GM12865 (cell line): ENCODE measurements around the gene RYR1.

Experiments
- DNase-seq: peaks from one replicate; pipeline ENCODE4 v3.0.0; 2010; ENCODE audit warnings: low read depth
- H3K4me3 ChIP-seq: 2 replicates; pipeline ENCODE4 v1.5.1; 2011; ENCODE audit warnings: mild to moderate bottlenecking, low read depth, low read length, control low read depth
- TF ChIP-seq, protein P1 (sequence below): IDR thresholded peaks from 2 replicates; pipeline ENCODE4 v1.5.1; 2011; ENCODE audit warnings: low read length, control low read depth, low read depth, inconsistent platforms; ENCODE audit not compliant: insufficient read depth; ENCODE audit errors: missing control alignments

The RYR1 gene

DNA sequence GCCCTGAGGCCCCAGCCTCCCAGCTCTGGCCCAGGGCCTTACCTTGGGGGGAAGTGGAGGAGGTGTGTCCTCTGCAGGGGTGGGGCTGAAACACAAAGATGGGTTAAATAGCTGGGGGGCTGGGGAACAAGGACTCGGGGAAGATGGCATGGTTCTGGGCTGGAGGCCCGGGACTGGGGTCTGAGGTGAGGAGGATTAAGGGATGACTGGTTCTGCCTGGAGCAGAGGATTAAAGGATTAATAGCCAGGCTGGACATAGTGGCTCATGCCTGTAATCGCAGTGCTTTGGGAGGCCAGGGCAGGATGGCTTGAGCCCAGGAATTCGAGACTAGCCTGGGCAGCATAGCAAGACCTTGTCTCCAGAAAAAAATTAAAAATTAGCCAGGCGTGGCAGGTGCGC, 172.6 kb downstream of the RYR1 start:
- TF ChIP-seq, protein P1, sequence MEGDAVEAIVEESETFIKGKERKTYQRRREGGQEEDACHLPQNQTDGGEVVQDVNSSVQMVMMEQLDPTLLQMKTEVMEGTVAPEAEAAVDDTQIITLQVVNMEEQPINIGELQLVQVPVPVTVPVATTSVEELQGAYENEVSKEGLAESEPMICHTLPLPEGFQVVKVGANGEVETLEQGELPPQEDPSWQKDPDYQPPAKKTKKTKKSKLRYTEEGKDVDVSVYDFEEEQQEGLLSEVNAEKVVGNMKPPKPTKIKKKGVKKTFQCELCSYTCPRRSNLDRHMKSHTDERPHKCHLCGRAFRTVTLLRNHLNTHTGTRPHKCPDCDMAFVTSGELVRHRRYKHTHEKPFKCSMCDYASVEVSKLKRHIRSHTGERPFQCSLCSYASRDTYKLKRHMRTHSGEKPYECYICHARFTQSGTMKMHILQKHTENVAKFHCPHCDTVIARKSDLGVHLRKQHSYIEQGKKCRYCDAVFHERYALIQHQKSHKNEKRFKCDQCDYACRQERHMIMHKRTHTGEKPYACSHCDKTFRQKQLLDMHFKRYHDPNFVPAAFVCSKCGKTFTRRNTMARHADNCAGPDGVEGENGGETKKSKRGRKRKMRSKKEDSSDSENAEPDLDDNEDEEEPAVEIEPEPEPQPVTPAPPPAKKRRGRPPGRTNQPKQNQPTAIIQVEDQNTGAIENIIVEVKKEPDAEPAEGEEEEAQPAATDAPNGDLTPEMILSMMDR: no peak
- no peak overlapping the region for H3K4me3 ChIP-seq
- DNase-seq: no peak

DNA sequence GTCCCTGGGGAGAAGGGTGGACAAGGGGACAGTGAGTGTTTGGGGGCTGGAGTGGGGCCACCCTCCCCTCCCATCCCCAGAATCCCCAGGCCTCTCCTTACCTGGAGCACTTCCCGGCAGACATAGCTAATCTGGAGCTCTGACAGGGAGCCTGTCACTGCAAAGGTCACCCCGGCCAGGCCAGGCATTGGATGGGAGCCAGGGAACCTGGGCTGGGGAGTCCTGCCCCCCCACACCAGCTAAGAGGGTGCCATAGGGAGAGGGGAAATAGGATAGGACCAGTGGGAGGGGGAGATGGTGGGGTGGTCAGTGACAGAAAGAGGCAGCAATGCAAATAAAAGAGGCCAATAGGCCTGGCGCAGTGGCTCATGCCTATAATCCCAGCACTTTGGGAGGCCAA, 180.8 kb downstream of the RYR1 start:
- DNase-seq: no peak
- TF ChIP-seq, protein P1: no peak
- H3K4me3 ChIP-seq: no peak overlapping the region

DNA sequence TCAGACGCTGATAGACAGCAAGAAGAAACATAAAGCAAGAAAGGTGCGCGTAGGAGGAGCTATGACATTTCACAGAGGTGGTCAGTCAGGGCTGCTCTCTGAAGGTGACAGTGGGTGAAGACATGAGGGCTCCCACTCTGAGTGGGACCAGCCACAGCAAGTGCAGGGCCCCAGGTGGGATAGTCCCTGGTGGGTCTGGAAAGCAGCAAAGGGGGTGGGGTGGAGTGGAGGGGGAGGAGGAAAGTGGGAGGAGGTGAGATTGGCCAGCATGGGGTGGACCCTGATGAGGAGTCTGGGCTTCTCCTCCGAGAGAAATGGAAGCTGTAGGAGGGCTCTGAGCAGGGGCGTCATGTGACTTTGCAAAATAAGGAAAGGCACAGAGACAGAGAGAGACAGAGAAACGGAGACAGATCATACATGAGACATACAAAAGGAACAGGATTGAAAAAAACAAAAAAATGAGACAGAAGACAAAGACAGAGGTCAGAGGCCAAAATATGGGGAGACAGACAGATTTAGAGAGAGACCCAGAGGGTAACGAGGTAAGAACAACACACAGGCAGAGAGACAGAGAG, 181.6 kb downstream of the RYR1 start:
- DNase-seq: no peak
- H3K4me3 ChIP-seq: peak overlapping the region; percentile 75
- TF ChIP-seq, protein P1: no peak

DNA sequence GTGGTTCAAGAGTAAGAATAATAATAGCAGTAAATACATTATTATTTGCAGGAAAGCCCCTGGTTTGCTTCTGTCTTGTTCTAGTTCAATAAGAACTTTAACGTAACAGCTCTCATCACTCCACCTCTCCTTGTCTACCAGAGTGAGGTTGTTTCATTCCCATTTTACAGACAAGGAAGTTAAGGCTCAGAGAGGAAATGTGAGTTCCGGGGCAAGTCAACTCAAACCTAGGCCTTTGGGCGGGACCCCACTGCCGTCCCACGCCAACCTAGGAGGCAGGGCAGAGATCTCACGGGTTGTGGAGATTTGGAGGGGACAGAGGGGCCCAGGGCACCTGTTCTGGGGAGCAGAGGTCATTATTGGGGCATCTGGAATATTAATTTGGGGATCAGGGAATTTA, 182.8 kb downstream of the RYR1 start:
- peak; percentile 63 for DNase-seq
- TF ChIP-seq, protein P1: no peak
- H3K4me3 ChIP-seq: peak overlapping the region; percentile 75

DNA sequence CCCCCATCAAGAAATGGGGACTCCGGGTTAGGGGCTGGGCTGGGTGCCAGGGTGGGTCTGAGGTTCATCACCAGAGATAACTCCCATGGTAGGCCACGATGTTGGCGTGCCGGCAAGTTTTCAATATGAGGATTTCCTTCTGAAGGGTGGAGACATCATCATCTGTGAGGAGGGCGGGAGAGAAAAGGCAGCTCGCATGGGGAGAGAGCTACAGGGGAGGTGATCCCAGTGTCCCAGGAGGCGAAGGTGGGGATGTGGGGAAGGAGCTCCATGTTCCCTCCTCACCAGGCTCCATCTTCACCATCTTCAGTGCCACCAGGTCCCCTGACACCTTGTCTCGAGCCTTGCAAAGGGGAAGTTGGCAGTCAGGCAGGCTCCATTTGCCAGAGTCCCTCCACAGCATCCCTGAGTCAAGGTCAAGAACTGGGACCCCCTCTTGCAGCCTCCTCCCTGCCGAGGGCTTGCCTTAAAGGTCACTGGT, 183.8 kb downstream of the RYR1 start:
- H3K4me3 ChIP-seq: peak overlapping the region; percentile 75
- DNase-seq: peak; percentile 51

DNA sequence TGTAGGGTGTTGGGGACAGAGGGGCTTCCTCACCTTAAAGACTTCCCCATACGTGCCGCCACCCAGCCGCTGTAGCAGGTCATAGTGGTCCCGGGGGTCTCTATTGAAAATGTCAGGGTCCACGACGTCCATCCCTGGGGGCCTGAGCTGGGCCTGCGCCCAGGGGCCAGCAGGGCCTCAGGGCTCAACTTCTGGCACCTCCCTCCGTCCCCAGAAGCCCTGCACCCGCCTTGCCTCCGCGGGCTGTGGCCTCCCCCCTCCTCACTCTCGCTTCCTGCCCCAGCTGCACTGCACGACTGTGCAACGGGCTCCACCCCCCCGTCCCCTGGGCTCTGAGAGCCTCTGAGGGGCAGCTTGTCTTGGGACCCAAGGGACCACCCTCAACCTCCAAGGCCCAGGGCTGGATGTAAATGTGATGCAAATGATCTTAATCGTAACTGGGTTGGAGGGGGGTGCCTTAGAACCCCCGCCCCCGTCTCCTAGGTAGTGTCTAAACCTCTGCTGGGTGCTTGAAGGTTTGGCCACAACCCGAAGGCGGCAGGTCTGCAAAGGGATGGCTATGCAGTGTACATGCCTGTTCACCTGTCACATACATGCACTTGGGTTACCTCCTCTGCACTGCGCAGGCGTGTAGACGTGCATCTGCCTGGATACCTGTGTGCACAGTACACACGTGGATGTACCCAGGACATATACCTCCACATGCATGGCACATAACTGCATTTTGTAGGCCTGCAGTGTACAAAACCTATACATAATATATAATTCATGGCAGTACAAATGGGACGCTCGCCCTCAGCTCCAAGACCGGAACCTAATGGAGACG, 184.5 kb downstream of the RYR1 start, which contains the start of gene MAP4K1:
TSS of gene MAP4K1 (minus strand) at position 190 of the 826 bp plus-strand sequence. CDS start at position 132, 58 bp downstream.
- H3K4me3 ChIP-seq: peak within 1 kb of the TSS; percentile 75
- DNase-seq: peak; percentile 96
- TF ChIP-seq, protein P1: no peak

More for the DNA sequence above, 183.8 kb downstream of the RYR1 start:
- TF ChIP-seq, protein P1: no peak
